ENCODE results near the gene TRABD2B. TPM values are rescaled to one million over a fixed set of nuclear protein-coding genes. Genes with fewer than 3 reads are reported as not detected.

TRABD2B gene
- total and polyA plus RNA-seq, 2 of the 13 experiments (the other 11 are each of a cell fraction or from before 2014, with no cell fraction given): 0.04 TPM; not detected in 1

DNA sequence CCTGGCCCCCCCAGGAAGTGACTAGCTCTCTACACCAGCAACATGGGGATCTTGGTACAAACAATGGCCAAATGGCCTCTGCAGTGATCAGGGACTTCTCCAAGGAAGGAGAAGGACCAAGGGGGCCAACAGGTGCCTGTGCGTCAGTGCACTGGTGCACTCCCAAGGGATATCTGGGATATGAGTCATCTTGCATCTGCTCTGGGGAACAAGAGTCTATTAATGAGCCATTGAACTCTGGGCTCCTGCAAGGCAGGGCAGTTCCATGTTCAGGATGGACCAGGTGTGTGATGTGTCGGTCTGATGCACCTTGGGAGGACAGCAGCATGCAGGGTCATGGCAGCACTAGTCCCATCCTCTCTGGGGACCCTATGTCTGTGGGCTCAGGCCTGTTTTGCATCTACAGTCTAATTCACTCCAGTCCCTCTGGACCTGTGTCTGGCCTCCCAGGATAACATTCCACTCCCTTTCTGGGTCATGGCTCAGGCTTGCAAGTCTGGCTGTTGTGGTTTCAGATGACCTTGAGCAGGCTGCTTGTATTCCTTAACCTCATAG is 125.3 kb downstream of the TRABD2B start (continued):
- TF ChIP-seq PHB2 (IDR thresholded peaks at IDR 0.05; ENCODE audit: partially characterized antibody) (no peak), ZNF501 (CRISPR knock-in tag; IDR thresholded peaks at IDR 0.05) (peak; percentile 28; the same call in 1 of the 2 replicates), IRX3 (CRISPR knock-in tag; IDR thresholded peaks at IDR 0.05; ENCODE audit: borderline replicate concordance, low read depth) (no peak), GATAD2A (CRISPR knock-in tag; IDR thresholded peaks at IDR 0.05) (peak; percentile 51), PHF21A (CRISPR knock-in tag; IDR thresholded peaks at IDR 0.05) (0 out of 2 replicates have a peak, but pooled peaks have one; percentile 30), POLR2G (IDR thresholded peaks at IDR 0.05; ENCODE audit: low read depth, low read length) (no peak), ARID2 (CRISPR knock-in tag; IDR thresholded peaks at IDR 0.05; ENCODE audit: borderline replicate concordance) (0 out of 2 replicates have a peak, but pooled peaks have one; percentile 38), FOSL1 (CRISPR knock-in tag; IDR thresholded peaks at IDR 0.05; ENCODE audit: borderline replicate concordance) (peak; percentile 70; the same call in 1 of the 2 replicates), MATR3 (CRISPR knock-in tag; IDR thresholded peaks at IDR 0.05) (no peak), ZNF879 (CRISPR knock-in tag; IDR thresholded peaks at IDR 0.05) (no peak), ZBTB7A (CRISPR knock-in tag; IDR thresholded peaks at IDR 0.05) (0 out of 2 replicates have a peak, but pooled peaks have one; percentile 41), RCOR2 (CRISPR knock-in tag; IDR thresholded peaks at IDR 0.05) (0 out of 2 replicates have a peak, but pooled peaks have one; percentile 46), CCDC6 (CRISPR knock-in tag; IDR thresholded peaks at IDR 0.05) (no peak), HMG20B (CRISPR knock-in tag; conservative IDR thresholded peaks at IDR 0.05) (no peak), SUZ12 (IDR thresholded peaks at IDR 0.05; ENCODE audit: low read depth, low read length) (no peak), MTA1 (CRISPR knock-in tag; IDR thresholded peaks at IDR 0.05; ENCODE audit: borderline replicate concordance) (no peak), JUN (CRISPR knock-in tag; IDR thresholded peaks at IDR 0.05) (0 out of 2 replicates have a peak, but pooled peaks have one; percentile 29), ZNF225 (CRISPR knock-in tag; IDR thresholded peaks at IDR 0.05) (no peak)
- TF ChIP-seq, protein P1, sequence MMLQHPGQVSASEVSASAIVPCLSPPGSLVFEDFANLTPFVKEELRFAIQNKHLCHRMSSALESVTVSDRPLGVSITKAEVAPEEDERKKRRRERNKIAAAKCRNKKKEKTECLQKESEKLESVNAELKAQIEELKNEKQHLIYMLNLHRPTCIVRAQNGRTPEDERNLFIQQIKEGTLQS (CRISPR knock-in tag; IDR thresholded peaks at IDR 0.05): peak; percentile 72
- TF ChIP-seq, protein P2, sequence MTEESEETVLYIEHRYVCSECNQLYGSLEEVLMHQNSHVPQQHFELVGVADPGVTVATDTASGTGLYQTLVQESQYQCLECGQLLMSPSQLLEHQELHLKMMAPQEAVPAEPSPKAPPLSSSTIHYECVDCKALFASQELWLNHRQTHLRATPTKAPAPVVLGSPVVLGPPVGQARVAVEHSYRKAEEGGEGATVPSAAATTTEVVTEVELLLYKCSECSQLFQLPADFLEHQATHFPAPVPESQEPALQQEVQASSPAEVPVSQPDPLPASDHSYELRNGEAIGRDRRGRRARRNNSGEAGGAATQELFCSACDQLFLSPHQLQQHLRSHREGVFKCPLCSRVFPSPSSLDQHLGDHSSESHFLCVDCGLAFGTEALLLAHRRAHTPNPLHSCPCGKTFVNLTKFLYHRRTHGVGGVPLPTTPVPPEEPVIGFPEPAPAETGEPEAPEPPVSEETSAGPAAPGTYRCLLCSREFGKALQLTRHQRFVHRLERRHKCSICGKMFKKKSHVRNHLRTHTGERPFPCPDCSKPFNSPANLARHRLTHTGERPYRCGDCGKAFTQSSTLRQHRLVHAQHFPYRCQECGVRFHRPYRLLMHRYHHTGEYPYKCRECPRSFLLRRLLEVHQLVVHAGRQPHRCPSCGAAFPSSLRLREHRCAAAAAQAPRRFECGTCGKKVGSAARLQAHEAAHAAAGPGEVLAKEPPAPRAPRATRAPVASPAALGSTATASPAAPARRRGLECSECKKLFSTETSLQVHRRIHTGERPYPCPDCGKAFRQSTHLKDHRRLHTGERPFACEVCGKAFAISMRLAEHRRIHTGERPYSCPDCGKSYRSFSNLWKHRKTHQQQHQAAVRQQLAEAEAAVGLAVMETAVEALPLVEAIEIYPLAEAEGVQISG (CRISPR knock-in tag; IDR thresholded peaks at IDR 0.05): no peak
- TF ChIP-seq, protein P3, sequence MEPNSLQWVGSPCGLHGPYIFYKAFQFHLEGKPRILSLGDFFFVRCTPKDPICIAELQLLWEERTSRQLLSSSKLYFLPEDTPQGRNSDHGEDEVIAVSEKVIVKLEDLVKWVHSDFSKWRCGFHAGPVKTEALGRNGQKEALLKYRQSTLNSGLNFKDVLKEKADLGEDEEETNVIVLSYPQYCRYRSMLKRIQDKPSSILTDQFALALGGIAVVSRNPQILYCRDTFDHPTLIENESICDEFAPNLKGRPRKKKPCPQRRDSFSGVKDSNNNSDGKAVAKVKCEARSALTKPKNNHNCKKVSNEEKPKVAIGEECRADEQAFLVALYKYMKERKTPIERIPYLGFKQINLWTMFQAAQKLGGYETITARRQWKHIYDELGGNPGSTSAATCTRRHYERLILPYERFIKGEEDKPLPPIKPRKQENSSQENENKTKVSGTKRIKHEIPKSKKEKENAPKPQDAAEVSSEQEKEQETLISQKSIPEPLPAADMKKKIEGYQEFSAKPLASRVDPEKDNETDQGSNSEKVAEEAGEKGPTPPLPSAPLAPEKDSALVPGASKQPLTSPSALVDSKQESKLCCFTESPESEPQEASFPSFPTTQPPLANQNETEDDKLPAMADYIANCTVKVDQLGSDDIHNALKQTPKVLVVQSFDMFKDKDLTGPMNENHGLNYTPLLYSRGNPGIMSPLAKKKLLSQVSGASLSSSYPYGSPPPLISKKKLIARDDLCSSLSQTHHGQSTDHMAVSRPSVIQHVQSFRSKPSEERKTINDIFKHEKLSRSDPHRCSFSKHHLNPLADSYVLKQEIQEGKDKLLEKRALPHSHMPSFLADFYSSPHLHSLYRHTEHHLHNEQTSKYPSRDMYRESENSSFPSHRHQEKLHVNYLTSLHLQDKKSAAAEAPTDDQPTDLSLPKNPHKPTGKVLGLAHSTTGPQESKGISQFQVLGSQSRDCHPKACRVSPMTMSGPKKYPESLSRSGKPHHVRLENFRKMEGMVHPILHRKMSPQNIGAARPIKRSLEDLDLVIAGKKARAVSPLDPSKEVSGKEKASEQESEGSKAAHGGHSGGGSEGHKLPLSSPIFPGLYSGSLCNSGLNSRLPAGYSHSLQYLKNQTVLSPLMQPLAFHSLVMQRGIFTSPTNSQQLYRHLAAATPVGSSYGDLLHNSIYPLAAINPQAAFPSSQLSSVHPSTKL (CRISPR knock-in tag; IDR thresholded peaks at IDR 0.05): peak; percentile 54
- TF ChIP-seq, protein P4, sequence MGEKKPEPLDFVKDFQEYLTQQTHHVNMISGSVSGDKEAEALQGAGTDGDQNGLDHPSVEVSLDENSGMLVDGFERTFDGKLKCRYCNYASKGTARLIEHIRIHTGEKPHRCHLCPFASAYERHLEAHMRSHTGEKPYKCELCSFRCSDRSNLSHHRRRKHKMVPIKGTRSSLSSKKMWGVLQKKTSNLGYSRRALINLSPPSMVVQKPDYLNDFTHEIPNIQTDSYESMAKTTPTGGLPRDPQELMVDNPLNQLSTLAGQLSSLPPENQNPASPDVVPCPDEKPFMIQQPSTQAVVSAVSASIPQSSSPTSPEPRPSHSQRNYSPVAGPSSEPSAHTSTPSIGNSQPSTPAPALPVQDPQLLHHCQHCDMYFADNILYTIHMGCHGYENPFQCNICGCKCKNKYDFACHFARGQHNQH (CRISPR knock-in tag; IDR thresholded peaks at IDR 0.05): peak; percentile 58; the same call in 1 of the 2 replicates
